Activated CD4-positive, alpha-beta T cell treated with anti-CD3 and anti-CD28 coated beads, Interleukin-2, amount 50 U/mL, for 24 hours (primary cell): ENCODE measurements around the gene PRKN.

ENCODE experiments used
- DNase-seq, 2 donors: peaks; one replicate each; pipeline ENCODE4 v3.0.0-alpha.2; 2020; ENCODE audit warnings: low read depth in 1 of 2, low spot score in 1 of 2

The PRKN gene

DNA sequence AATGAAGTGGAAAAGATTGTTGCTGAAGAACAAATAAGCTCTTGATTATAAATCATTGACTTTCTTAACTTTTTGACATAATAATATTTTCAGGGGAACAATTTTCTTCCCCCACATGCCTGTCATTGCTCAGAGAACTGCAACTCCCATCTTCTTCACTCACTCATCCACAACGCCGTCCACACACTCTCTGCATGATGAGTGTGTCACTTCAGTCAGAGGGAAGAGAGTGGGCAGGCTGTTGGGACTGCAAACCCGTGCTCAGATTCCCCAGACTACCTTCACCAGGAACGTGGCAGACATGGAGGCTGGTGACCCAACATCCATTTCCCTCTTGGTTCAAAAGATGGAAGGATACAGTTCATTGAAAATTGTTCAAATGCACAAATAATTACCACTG lies 650.8 kb downstream of the PRKN start:
- DNase-seq: no peak

DNA sequence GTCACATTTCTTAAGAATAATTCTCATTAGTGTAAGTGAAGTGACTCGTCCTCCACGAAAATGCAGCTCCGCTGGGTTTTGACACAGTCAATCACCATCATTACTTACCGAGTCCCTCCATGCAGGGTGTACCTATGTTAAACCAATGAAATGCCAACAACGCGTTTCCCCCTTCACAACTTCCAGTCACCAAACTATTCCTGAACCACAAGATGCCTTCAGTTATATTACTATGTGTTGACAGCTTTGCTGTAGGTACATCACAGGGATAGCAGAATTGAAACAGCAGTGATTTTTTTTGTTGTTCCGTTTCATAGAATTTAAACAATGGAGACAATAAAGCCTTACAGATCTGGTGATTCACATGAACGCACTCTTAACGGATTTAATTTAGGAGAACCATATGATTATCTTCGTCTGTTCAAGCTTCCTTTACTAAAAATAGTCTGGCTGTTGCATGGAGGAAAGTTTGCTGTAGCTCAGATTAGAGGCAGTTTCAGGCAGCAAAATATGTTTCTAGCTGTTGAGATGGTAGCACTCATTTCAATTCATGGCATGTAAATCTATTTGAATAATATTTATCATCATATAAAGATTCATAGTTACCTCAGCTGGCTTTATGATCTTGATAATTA lies 652.8 kb downstream of the PRKN start:
- DNase-seq: no peak

DNA sequence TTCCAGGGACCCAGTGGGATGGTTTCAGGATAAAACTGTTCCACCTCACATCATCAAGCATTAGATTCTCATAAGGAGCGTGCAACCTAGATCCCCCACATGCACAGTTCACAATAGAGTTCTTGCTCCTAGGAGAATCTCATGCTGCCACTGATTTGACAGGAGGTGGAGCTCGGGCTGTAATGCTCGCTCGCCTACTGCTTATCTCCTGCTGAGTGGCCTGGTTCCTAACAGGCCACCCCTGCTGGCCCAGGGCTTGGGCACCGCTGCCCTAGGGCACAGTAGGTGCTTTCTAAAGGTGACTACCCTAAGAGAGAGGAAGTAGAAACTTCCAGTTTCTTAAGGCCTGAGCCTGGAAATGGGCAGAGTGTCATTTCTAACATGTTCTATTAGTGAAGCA lies 656.9 kb downstream of the PRKN start:
- DNase-seq: no peak

DNA sequence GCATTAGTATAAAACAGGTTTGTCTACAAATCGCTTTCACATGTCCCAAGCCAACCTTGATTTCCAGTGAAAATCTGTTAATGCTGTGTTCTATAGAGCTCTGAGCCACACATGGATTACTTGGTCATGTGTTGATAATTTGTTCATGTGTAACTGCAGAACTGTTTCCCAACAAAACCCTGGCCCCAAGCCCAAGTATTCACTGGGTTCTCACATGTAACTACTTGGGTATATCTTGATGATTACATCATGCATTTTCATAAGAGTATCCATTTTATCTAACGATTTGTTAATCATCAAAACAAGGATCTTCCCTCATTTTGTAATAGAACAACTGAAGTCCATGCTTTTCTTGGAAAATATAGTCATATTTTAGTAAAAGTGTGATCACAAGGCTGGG lies 657.6 kb downstream of the PRKN start:
- no peak for DNase-seq

DNA sequence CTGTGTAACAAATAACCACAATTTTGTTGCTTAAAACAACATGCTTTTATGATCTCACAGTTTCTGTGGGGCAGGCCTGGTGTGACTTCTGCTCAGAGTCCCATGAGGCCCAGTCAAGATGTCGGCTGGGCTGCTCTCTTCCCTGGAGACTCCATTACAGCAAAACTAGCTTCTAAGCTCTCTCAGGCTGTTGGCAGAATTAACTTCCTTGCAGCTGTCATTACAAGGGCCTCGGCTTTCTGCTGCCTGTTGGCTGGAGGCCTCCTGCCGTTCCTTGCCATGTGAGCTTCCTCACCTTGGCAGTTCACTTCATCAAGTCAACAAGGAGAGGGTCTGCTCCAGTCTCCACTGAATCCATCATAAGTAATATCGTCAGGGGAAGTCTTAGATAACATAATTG lies 659.2 kb downstream of the PRKN start:
- DNase-seq: no peak

DNA sequence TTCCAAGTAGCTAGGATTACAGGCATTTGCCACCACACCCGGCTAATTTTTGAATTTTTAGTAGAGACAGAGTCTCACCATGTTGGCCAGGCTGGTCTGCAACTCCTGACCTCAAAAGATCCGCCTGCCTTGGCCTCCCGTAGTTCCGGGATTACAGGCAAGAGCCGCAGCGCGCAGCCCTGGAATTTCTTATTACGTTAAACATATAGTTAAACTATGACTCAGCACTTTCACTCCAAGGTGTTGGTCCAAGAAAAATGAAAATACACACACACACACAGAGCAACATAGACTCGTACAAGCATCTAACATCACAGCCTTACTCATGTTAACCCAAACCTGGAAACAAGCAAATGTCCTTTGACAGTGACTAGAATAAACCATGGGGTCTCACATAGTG lies 663.9 kb downstream of the PRKN start:
- DNase-seq: no peak

DNA sequence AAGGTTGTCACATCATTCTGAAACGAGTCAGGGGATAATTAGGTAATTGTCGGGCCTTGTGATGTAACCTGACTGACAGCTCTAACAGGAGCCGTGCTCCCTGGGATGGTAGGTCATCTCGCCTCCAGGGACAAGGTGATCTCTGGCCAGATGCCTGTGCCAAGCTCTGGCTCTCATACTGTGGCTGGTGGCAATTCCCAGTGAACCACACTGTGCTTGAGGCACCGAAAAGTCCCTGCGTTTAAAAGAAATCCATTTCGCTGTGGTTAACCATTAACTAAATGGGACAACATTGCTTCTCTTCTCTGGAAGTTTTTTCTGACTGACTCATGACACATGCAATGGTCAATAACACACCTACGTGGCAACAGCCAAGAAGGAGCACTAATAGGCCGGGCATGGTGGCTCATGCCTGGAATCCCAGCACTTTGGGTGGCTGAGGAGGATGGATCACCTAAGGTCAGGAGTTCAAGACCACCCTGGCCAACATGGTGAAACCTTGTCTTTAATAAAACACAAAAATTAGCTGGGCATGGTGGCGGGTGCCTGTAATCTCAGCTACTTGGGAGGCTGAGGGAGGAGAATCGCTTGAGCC lies 669.2 kb downstream of the PRKN start:
- no peak for DNase-seq

DNA sequence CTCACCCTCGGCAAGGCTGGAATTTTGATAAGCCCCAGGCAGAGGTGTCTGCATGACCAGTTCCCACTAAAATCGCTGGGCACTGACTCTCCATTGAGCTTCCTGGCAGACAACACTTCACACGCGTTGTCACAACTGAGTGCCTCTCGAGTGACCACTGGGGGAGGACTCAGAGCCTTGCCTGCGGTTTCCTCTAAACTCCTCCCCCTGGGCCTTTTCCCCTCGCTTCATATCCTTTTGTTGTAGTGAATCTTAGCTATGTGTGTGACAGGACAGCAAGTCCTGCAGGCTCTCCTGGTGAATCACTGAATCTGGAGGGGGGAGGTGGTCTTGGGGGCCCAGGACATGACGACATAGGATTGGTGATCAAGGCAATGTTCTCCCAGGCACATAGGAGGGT lies 670.8 kb downstream of the PRKN start:
- DNase-seq: no peak

DNA sequence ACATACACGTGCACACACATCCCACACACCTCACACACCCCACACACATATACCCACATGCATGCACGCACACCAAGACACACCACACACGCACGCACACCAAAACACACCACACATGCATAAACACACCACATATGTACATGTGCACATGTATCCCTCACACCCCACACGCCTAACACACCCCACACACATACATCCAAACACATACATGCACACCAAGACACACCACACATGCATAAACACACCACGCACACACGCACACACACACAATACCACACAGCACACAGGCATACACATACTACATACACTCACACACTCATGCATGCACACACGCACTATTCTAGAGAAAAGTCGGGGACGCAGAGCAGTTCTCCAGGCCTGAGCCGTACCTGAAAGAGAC lies 671.5 kb downstream of the PRKN start:
- DNase-seq: no peak

DNA sequence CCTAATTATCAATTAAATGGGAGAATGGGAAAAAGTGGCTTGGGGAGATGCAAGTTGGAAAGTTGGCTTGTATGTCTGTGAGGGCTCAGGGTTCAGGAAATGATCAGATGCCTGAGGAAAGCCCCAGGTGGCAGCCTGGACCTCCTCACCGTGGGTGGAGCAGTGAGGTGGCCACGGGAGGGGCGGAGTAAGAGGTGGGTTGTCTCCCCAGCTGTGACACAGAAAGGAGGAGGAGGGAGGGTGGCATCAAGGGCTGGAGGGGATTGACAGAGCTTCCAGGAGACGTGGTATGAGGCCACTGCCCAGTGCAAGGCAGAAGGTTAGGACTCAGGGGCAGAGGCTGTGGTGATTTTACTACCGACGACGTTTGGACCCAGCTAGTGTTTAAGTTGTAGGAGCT lies 672.2 kb downstream of the PRKN start:
- no peak for DNase-seq

DNA sequence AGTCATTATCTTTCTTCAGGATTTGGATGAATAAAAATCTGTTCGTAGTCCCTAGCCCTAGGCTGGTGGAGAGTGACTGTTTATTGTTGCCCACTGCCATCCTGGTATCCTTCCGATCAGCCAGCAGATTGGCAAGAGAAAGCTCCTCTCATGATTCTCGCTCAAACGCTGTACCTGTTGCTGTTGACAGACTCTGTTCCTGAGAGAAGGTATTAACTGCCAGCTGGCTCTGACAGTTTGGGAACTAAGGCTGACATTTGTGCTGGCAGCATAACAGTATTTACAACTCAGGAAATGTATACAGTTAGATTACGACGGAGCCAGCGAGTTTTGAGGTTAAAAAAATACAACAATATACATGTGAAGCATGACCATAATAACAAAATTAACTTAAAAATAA lies 674.5 kb downstream of the PRKN start:
- no peak for DNase-seq

DNA sequence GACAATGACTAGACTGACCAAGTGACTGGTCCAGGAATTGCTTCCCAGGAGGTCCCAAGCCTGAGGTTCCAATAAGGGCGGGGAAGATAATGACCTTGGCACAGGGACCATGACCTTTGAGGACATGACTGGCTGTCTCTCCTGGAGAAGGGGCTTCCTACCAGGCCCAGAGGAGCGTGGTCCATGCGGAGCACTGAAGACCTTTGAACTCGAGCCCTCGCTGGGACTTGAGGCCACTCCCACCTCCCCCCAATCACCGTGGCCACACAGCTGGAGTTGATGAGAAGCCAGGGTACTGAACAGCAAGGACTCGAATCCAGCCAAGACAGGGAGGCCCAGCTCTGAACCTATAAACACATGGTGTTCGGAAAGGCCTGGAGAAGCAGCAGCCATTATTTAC lies 677.0 kb downstream of the PRKN start:
- no peak for DNase-seq

DNA sequence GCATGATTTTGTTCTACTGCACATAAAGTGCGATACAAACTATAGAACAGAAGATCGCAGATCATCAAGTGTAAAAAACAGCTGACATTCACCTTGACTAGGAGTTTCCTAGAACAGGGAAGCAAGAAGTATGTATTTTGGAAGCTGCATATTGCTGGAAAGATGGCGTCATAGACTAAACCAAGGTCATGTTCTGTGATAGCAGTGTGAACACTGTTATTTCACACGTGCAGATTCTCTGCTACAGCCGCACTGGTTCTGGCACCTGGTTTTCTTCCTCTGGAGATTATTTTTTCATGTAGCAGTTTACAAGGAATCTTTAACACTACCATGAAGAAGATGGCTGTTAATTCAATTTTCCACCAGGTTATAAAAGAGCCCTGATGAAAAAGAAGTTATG lies 681.2 kb downstream of the PRKN start:
- DNase-seq: no peak

DNA sequence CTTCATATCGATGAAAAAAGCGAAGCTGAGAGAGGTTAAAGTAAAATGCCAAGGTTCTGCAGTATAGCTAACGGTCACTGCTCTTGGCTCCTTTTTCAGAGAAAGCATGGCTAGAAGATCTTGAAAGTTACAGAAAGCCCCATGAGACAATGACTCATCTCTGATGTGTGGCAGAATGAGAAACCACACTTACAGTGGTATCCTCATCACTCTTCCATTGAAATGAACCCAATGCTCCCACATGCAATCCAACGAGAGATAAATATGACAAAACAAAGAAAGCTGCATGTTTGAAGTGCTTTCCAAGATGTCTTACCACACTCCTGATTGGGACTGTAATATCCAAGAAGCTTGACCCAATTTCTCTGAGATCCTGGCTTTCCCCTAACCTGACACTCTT lies 694.9 kb downstream of the PRKN start:
- no peak for DNase-seq

DNA sequence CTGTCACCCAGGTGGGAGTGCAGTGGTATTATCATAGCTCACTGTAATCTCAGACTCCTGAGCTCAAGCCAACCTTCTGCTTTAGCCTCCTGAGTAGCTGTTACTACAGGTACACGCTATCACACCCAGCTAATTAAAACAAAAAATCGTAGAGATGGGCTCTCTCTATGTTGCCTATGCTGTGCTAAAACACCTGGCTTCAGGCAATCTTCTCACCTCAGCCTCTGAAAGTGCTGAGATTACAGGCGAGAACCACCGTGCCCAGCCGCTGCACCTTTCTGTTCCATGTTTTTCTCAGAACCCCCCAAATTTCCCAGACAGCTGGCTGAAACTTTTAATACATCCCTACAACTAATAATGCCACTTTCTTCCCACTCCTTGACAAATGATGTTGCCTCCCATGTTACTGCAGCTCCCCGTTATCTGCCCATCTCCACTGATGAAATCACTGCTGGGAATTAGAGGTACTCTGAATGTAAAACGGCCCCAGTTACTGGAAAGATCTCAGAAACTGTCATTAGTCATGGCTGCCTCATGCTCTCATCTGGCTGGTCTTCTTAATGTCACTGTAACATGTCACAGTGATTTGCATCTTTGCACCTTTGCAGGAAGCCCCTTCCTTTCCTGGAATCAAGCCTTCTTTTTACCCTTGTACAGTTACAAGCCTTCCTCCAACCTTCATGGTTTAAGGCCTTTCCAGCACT lies 697.5 kb downstream of the PRKN start:
- no peak for DNase-seq

DNA sequence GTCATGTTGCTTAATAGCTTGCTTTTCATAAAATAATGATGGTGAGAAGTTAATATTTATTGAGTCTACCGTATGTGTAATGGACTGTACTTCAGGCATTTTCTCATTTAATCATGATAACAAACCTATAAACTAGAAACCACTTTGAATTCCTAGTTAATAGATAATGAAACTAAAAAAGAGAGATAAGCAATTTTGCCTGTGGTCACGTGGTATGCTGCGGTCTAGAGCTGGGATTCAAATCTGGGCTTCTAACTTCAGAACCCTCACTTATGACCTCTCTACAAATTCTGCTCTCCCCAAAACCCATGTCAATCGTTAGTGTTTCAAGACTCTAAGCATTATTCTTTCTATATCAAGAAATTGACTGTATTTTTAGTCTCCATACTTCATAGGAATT lies 700.7 kb downstream of the PRKN start:
- DNase-seq: no peak

DNA sequence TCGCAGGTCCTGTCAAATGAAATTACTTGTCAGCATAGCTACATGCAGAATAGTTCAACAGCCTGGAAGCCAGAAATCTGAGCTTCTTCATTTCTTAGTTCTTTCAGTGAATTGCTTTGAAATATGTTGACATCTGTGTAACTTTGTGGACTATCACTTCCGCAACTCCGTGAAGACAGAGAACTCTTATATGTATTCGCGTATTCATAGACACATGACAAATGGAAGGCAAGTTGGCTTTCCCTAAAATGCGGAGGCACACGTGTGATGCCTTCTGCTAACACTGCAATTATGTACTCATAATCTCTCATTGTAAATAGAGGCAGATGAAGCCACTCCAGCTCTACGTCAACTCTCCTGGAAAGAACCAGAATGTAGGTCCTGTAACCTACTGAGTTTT lies 701.5 kb downstream of the PRKN start:
- no peak for DNase-seq

DNA sequence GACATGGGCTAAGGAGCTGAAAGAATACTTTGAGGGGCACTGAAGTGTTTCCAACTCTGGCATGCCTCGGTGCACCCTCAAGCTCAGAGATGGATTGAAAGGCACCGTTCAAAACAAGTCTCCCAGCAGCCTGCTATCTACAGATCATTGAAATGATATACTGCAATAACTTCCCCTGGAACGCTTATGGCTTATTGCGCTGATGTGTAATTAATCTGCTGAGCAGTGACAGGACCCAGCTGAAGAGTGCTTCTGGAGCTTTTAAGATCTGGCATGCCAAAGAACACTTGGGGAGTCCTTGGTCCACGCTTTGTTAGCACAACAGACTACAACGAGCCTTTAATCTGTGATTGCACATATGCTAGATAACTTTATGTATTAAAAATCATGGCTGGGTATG lies 708.2 kb downstream of the PRKN start:
- DNase-seq: no peak

DNA sequence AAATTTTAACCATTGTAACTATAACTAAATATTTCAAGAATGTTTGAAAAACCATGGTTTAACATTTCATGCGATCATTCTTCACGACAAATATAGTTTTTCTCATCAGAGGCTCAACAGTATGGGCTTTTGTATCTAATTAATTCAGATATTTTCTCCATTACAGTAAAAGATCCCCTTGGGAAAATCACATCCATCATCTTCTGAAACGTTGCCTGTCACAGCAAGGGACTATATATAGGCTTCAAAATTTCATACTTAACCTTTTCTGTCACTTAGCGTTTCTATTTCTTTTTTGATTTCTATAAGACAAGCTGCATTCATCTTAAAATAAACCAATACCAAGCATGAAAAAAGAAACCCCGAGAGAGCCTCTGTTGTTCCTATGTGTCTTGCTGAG lies 710.0 kb downstream of the PRKN start:
- DNase-seq: no peak

DNA sequence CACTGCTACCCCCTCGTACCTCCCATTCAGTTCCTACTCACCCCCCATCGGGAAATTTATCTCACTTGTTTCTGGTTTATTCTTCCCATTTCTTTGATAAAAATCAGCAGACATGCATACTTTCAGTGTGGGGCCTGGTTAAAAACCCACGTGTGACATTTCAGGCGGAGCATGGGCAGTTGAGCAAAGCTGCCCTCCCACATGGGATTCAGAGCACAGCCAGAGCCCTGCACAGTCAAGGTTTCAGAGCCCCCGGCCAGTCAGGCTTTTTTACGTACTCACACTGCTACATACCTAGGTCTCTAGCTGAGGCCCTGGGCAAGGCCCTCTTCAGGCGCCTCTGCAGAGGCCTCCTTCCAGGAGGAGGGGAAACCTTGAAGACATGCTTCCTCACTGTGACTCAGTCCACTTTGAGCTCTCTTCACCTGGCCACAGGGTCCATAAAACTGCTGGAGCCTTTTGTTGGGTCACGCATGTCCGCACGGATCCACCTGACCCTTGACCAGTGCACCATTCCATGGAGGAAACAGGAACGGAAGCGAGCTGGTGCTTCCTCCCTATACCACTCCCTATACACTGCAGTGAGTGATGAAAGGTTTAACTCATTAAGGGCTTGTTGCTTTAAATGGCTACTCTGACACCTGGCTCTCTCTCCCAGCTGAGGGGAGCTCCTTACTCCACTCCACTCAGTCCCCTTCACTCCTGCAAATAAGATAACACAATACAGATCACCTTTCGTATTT lies 713.3 kb downstream of the PRKN start:
- DNase-seq: no peak

DNA sequence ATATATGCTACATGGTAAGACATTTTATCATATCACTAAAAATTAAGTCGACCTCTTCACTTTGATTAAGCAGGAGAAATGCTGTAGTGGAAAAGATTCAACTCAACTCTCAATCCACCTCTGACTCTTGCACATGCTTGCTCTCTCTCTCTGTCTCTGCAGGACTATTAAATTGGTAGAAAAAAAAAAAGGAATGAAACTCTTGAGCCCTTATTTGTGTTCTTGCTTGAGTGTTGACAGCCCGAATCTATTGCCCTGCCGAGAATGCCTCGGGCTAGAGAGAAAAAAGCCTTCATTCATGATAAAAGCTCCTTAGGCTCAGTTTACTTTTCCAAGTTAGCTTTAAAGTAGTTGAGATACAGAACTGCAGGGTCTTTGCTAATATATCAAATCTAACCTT lies 722.2 kb downstream of the PRKN start:
- no peak for DNase-seq

DNA sequence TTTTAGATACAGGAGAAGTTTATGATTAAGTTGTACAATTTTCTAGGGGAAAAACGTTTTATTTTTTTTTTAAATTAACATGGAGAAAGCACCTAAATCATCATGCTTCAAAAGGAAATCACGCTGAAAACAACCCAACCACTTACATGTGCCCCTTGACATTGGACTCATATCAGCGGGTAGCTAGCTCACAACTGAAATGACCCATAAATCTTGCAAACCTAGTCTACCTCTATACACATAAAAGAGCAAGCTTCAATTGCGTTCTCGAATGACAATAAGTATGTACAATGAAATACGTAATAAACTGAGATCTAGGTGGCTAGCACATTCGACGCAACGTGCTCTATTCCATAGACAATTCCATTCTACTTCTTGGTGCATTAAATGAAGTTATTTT lies 730.8 kb downstream of the PRKN start:
- no peak for DNase-seq
